GM18868 (cell line): ENCODE data around the gene CCDC97.
"Not testable (repeated sequence)": the region's sequence is repeated elsewhere in the genome, so short reads cannot be mapped to it uniquely, and the experiment has no call there.

Source experiments
- ATAC-seq: cut with Tn5 transposase; IDR thresholded peaks from one replicate; pipeline ENCODE4 v1.9.1; 2021; ENCODE audit warnings: mild to moderate bottlenecking, moderate library complexity; ENCODE audit not compliant: unreplicated experiment

Gene CCDC97

DNA sequence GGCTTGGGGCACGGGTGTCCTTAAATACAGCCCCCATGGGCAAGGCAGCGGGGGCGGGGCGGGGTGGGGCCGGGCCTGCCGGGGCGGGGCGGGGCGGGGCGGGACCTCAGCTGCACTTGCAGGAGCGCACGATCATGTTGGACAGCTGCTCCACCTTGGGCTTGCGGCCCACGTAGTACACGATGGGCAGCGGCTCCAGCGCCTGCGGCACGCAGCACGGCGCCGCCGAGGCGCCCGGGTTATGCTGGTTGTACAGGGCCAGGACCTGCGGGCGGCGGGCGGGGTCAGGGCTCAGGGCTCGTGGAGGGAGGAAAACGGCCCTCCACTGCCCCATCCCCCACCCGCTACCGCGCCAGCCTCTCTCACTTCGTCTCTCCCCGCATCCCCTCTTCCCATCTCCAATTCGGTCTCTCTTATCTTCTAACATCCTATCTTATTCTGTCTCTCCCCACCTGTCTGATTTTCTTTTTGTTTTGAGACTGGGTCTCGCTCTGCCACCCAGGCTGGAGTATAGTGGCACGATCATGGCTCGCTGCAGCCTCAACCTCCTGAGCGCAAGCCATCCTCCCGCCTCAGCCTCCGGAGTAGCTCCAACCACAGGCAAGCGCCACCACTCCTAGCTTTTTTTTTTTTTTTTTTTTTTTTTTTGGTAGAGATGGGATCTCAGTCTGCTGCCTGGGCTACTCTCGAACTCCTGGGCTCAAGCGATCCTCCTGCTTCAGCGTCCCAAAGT is 21.1 kb downstream of the CCDC97 start:
- no peak for ATAC-seq

DNA sequence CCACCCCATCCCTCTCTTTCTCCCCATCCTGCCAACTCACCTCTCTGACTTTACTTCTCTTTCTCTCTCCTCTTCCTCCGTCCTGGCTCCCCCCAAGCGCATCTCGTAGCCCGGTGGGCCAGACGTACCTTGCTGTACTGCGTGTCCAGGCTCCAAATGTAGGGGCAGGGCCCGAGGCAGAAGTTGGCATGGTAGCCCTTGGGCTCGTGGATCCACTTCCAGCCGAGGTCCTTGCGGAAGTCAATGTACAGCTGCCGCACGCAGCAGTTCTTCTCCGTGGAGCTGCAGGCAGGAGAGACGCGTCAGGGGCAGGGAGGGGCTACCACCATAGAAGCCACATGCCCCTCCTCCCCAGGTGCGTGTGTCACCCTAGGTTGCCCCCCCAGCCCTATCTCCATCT is 22.0 kb downstream of the CCDC97 start:
- ATAC-seq: no peak

DNA sequence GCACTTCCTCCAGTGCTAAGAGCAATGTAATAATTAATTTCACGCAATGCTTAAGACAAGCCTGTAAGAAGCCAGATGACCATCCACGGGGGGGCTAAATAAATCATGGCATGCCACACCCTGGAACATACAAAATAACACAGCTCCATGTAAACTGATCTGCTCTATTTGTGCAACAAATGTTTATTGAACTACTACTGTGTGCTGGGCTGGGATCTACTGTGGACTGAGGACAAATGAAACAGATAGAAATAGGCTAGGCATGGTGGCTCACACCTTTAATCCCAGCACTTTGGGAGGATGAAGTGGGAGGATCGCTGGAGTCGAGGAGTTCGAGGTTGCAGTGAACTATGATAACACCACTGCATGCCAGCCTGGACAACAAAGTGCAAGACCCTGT is 22.5 kb downstream of the CCDC97 start:
- no peak for ATAC-seq

DNA sequence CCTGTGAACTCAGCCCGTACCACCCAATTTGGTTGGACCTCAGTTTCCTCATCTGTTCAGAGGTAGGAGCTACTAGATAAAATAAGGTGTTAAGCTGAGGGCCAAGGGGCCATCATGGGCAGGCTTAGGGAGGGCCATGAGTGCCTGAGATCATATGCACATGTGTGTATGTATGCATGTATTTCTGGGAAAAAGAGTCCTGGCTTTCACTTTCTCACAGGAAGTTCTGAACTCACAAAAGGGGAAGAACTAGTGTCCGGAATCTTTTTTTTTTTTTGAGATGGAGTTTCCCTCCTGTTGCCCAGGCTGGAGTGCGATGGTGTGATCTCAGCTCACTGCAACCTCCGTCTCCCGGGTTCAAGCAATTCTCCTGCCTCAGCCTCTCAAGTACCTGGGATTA is 24.8 kb downstream of the CCDC97 start:
- no peak for ATAC-seq

DNA sequence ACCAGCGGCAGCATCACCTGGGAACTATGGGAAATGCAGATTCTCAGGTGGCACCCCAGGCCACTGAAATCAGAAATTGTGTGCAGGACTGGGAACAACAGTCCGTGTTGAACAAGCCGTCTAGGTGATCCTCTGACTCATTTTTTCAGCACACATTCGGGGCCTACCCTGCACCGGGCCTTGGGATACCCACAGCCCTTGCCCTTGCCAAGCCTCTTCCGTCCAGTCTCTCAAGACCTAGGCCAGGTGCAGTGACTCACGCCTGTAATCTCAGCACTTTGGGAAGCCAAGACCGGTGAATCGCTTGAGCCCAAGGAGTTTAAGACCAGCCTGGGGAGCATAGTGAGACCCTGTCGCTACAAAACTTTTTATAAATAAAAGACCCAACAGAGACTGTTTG is 25.5 kb downstream of the CCDC97 start:
- ATAC-seq: no peak

DNA sequence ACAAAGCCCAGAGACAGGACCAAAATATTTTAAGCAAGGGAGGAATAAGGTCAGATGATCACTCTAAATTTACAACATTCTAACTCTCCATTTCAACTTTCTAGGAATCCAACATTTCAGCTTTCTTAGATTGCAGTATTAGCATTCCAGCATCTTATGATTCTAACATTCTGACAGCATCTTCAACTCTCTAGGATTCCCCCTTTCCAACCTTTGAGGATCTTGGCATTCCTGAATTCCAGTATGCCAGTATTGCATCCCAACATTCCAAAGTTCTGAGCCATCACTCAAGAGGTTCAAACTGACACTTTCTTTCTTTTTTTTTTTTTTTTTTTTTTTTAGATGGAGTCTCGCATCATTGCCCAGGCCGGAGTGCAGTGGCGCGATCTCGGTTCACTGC is 30.0 kb downstream of the CCDC97 start:
- ATAC-seq: no peak

DNA sequence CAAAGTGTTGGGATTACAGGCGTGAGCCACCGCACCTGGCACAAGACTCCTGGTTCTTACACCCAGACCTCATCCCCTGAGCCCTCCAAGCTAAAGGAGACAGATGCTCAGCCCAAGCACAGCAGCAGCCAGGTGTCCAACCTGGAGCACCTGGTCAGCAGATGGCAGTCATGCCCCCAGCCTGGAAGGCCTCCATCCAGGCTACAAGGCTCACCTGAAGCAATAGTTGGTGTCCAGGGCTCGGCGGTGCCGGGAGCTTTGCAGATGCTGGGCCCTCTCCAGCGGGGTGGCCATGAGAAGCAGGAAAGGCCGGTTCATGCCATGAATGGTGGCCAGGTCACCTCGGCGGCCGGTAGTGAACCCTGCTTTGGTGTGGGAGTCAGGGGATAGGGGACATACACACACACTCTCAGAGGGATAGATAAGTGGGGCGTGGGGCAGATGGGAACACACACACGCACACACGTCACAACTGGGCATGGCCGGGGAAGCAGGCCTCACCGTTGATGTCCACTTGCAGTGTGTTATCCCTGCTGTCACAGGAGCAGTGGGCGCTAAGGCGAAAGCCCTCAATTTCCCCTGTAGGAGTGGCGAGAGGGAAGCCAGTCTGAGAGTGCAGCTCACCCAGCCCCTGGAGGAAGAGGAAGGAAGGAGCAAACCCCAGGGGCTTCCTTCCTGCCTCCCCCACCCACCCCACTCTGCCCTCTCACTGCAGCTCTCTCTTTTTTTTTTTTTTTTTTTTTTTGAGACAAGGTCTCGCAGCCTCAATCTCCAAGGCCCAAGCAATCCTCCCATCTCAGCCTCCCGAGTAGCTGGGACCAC is 31.9 kb downstream of the CCDC97 start:
- ATAC-seq: no peak

DNA sequence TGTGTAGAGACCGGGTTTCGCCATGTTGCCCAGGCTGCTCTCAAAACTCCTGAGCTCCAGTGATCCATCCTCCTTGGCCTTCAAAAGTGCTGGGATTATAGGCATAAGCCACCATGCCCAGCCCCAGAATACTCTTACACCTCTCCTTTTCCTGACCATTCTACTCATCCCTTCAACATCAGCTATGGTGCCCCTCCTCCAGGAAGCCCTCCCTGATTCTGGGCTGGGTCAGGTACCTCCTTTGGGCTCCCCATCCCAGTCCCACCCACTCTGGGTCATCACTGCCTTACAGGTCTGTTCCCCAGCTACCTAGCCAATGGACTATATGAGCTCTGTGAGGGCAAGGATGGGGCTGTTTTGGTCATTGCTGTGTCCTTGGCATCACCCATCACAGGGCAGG is 34.2 kb downstream of the CCDC97 start:
- no peak for ATAC-seq

DNA sequence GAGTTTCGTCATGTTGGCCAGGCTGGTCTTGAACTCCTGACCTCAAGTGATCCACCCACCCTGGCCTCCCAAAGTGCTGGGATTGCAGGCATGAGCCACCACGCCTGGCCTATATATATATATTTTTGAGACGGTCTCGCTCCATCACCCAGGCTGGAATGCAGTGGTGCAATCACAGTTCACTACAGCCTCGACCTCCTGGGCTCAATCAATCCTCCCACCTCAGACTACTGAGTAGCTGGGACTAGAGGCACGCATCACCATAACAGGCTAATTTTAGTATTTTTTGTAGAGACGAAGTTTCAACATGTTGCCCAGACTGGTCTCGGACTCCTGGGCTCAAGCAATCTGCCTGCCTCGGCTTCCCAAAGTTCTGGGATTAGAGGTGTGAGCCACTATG is 36.9 kb downstream of the CCDC97 start:
- ATAC-seq: not testable (repeated sequence)

DNA sequence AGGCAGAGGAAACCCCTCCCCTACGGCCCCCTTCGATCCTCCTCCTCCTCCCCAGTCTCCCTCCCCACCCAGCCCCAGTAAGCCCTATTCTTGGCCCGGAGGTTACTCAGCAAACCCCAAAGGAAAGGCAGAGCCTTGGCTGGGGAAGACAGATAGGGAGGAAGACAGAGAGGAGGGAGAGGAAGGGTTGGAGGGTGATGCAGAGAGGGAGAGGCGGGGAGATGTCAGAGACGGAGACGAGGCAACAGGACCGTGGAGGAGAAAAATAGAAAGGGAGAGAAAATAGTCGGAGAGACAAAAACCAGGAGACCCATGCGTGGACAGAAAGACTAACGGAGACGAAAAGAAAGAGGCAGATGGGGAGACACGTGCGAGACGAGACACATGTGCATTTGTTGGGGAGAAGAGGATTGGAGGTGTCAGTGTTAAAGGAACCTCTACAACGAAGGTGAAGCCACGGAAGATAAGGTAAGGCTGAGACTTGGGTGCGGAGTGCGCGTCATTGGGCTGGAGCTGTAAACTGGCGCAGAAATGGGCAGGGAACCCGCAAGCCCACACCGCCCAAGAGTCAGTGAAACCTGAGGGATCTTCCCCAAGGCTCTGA is 40.9 kb downstream of the CCDC97 start:
- ATAC-seq: no peak

DNA sequence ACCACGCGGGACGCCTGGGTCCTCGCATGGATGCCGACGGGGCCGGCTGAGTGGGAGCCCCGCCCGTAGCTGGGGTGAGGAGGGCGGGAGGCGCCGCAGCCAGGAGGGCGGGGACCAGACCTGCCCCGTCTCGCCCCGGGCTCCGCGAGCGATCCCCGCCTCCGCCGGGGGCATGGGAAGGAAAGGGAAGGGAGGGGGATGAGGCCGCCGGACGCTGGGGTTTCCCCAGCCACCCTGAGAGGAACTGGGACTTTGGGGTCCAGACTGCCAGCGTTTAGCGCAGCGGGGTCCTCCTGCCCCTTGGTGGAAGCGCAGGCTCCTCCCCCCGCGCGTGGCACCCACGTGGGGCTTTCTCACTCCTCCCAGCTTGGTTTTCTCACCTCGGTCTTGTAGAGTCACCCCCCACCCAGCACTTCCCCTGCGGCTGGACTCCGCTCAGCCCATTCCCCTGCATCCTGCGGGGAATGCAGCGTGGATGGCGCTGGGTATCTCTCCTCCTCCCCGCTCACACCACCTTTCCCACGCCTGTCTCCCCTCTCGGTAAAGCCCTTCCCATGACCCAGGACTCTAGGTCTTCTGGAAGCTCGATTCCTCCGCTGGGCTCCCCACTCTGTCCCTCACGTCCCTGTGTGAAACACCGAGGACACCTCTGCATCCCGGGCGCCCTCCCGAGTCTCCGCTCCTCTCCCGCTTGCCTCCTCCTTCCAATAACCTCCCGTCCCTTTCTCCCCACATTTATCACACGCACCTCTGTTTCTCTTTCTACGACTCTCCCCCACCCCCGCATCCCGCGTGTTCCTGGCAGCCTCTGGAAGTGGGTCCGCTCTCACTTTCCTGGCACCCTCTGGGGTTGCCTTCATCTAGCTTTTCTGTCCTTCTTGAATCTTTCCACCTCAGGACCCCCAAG is 41.6 kb downstream of the CCDC97 start:
- peak; percentile 41 for ATAC-seq

DNA sequence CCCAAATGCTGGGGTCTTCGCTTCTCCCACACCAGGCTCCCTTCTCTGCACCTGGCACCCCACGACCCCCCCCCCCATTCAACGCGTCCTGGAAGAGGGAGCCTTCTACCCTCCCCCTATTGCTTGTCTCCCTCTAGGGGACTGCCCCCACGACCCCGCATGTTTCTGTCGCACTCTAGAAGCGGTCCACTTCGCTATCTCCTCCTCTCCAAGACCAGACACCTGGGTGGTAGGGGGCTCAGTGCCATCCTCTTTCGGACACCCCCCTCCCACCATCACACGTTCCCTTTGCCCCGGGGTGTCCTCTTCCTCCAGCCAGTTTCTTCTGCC is 42.3 kb downstream of the CCDC97 start:
- ATAC-seq: no peak

DNA sequence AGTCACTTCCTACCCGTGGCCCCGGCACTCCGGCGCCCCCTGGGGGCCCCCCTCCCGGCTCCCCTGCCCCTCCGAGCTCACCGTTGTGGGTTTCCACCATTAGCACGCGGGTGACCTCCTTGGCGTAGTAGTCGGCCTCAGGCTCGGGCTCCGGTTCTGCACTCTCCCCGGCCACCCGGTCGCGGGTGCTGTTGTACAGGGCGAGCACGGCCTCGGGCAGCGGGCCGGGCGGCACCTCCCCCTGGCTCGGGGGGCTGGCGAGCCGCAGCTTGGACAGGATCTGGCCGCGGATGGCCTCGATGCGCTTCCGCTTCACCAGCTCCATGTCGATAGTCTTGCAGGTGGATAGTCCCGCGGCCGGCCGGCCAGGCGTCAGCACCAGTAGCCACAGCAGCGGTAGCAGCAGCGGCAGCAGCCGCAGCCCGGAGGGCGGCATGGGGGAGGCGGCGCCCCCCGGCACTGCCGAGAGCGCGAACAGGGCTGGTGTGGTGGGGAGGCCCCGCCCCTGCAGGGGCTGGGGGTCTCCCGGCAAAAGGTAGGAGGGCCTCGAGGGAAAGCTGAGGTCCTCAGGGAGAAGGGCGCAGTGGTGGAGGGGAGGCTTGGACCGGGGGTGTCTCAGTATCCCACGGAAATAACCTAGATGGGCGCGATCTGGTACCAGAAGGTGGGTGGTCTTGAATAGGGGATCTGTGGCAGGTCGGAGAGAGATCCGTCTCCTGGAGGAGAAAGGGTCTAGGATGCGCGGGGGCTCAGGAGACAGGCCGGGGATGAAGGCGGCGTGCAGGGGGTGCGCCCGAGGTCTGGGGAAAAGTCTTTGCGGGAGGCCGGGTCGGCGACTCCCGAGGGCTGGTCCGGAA is 42.9 kb downstream of the CCDC97 start:
- ATAC-seq: no peak

DNA sequence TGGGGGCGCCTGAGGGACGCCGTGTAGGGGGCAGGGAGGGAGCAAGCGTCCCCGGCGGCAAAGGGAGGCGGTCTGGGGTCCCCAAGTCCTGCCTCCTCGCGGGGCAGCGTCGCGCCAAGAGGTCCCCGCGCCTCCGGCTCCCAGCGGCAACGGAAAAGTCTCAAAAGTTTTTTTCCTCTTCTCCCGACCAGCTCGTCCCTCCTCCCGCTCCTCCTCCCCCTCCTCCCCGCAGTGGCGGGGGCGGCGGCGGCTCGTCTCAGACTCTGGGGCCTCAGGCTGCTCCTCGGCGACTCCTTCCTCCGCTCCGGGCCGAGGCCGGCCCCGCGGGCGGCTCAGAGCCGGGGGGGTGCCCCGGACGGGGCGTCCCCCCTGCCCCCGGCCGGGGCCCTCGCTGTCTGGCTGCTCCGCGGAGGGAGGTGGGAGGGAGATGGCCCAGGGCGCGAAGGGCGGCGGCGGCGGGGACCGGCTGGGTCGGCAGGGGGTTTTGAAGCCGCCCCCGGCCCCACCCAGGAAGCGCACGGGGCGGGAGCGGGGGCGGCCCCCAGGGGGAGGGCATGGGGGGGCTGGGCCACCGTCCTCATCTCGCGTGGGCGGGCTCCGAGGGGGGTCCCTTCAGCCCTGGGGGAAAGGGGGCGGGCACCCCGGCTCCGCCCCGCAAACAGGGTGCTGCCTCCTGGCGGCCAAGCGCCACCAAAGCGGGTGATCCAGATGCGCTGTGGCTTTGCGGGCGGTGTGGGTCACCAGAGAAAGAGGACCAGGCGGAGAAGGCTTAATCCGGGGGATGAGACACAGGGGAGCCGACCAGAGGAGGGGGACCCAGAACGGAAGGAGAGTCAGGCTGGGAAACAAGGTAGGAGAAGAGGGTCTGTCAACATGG is 43.7 kb downstream of the CCDC97 start, which contains the start of gene TGFB1:
TGFB1 (minus strand) TSS at position 457 of the 877 bp plus-strand sequence. CDS start 878 bp downstream, outside the sequence.
- ATAC-seq: peak; percentile 47

DNA sequence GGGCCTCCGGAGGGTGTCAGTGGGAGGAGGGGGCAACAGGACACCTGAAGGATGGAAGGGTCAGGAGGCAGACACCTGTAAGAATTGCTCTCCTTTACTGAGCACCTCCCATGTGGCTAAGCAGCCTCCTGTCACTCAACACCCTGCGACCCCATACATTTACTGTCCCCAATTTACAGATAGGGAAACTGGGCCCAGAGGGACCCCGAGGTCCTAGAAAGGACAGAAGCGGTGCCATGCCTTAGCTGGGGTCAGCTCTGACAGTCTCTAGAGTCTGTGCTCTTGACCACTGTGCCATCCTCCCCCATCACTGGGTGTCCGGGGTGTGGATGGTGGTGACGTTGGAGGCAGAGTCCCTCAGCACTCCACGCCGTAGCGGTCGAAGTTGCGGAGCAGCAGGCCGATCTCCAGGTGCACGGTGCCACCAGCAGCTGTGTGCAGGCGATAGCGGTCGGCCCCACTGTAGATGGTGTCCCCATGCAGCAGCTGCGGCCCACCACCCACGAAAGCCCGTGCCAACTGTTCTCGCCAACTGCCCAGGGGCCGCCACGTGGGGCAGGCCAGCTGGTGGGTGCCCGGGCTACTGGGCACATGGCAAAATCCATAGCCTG is 44.5 kb downstream of the CCDC97 start:
- ATAC-seq: no peak

DNA sequence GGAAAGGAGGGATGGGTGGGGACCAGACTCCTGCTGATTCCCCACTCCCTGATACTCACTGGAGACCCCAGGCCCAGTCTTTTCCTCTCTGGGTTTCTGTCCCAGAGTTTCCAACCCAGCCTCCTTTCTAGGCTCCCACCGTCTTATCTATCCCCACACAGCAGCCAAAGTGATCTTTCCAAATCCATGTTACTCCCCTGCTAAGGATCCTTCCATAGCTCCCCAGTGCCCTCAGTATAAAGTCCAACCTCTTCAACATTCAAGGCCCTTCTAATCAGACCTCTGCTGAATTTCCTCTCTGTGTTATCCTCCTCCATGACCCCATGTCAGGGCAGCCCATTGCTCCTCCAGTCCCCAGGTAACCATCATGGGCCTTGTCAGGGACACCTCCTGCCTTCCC is 45.1 kb downstream of the CCDC97 start:
- no peak for ATAC-seq

DNA sequence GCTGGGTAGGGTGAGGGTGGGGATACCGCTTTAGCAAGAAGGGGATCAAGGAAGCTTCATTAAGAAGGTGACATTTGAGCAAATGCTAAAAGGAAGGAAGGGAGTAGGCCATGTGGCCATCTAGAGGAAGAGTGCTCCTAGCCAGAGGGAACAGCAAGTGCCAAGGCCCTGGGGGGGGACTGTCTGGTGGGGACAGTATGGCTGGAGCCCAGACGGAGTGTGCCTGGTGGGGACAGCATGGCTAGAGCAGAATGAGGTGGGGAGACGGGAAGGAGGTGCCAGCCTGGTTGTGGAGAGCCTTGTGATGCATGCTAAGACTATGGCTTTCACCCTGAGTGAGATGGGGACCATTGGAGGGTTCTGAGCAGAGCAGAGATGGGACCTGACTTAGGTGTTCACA is 45.8 kb downstream of the CCDC97 start:
- ATAC-seq: no peak

DNA sequence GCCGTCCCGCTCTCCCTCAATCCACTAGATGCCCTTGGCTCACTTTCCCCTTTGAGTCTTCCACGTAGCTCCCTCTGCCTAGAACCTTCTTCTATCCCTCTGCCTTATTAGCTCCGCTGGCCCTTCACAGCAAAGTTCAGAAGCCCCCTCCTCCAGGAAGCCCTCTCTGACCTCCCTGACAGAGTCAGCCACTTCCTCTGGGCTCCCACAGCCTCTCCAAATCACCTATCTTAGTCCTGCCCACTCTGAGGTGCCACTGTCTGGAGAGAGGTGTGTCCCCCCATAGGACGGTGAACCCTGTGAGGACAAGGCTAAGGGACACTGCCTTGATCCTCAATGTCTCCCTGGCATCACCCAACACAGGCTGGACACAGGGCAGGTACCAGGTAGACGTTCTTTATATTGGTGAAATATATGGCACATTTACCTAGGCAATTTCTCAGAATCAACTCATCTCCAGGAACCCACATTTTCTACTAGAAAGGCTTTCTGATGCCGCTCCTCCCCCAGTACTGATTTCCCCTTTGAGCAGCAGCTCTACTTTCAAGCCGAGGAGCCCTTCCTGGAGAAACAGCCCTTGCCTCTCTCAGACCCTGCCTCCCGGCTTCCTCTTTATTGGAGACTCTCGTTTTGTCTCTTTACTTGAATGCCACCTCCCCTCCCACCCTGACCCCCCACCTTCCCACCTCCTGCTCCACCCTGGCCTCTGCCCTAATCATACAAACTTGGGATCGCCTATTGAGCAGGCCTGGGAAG is 47.2 kb downstream of the CCDC97 start:
- no peak for ATAC-seq
